ENCODE measurements around the gene MCM10. TPM values are rescaled to one million over a fixed set of nuclear protein-coding genes. Genes with fewer than 3 reads are reported as not detected.

The MCM10 gene
- total and polyA plus RNA-seq, 10 of the 15 experiments (the other 5 are each of a cell fraction or from before 2014, with no cell fraction given): 5.8 to 35.1 (median 23.7) TPM

GRCh38 chr10:13143766-13144165 lies 17.6 kb upstream of the MCM10 start:
- Histone ChIP-seq H4K20me1 (ENCODE audit: control insufficient read depth, insufficient read depth) (no peaks in the 10 kb centered on the region), H3K4me1 (ENCODE audit: control insufficient read depth, insufficient read depth, low read length) (no peaks in the 10 kb centered on the region), H3K27me3 (replicated peaks in 1 of 2; ENCODE audit: control insufficient read depth in 2 of 2, insufficient read depth in 2 of 2, low read length in 1 of 2) (no peaks in the 10 kb centered on the region), H3K36me3 (ENCODE audit: control insufficient read depth in 2 of 2, insufficient read depth in 2 of 2, low read length in 1 of 2) (no peaks in the 10 kb centered on the region), H3K79me2 (ENCODE audit: control insufficient read depth, insufficient read depth, low read length) (no peaks in the 10 kb centered on the region), H3K4me2 (ENCODE audit: control insufficient read depth, insufficient read depth) (no peak overlapping the region), H3K9me3 (replicated peaks; ENCODE audit: control insufficient read depth, insufficient read depth, low read length) (no peaks in the 10 kb centered on the region), H2AFZ (ENCODE audit: control insufficient read depth, low read depth, low read length) (no peak overlapping the region), H3K4me3 (no peak overlapping the region), H3K27ac (ENCODE audit: control insufficient read depth, insufficient read depth) (no peak overlapping the region), H3K9ac (ENCODE audit: control insufficient read depth, insufficient read depth, low read length) (no peak overlapping the region)
- WGBS (ENCODE audit: insufficient coverage, insufficient replicate concordance, low lambda C conversion rate, missing lambda C conversion rate): 100% methylated on average over 1 of the region's 1 CpG
- ATAC-seq: no peak
- TF ChIP-seq MEF2A (IDR thresholded peaks at IDR 0.05; ENCODE audit: insufficient read depth, low read depth, low read length) (no peak), TAF1 (IDR thresholded peaks at IDR 0.05; ENCODE audit: borderline replicate concordance, low read depth, low read length) (no peak), NFIC (IDR thresholded peaks at IDR 0.05; ENCODE audit: low read depth, low read length) (no peak), DPF2 (IDR thresholded peaks at IDR 0.05) (no peak), RAD21 (IDR thresholded peaks at IDR 0.05; ENCODE audit: insufficient read depth, low read depth, low read length) (no peak), POU2F2 (IDR thresholded peaks at IDR 0.05; ENCODE audit: borderline replicate concordance, low read depth, low read length) (no peak), WRNIP1 (IDR thresholded peaks at IDR 0.05; ENCODE audit: borderline replicate concordance, low read depth, low read length) (no peak), TBL1XR1 (IDR thresholded peaks at IDR 0.05; ENCODE audit: low read depth, low read length) (no peak), SKIL (IDR thresholded peaks at IDR 0.05; ENCODE audit: low read depth, poor library complexity, severe bottlenecking) (no peak), ZBTB40 (IDR thresholded peaks at IDR 0.05; ENCODE audit: borderline replicate concordance) (no peak), KLF5 (IDR thresholded peaks at IDR 0.05; ENCODE audit: partially characterized antibody) (no peak), NR2C1 (IDR thresholded peaks at IDR 0.05) (no peak)
- TF ChIP-seq, protein P1, sequence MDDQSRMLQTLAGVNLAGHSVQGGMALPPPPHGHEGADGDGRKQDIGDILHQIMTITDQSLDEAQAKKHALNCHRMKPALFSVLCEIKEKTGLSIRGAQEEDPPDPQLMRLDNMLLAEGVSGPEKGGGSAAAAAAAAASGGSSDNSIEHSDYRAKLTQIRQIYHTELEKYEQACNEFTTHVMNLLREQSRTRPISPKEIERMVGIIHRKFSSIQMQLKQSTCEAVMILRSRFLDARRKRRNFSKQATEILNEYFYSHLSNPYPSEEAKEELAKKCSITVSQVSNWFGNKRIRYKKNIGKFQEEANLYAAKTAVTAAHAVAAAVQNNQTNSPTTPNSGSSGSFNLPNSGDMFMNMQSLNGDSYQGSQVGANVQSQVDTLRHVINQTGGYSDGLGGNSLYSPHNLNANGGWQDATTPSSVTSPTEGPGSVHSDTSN (IDR thresholded peaks at IDR 0.05; ENCODE audit: insufficient replicate concordance, low read depth, low read length): no peak
- ChIA-PET RAD21 (ENCODE audit: unreplicated experiment) (no interaction called here), POLR2A (interaction anchor here (0.7 kb wide), 2 partner anchors 17 to 1143 kb away, joined by 3 to 5 read pairs; no protein-coding TSS in a partner anchor), SMC1A (ENCODE audit: uncharacterized antibody, unreplicated experiment) (interaction anchor here (0.8 kb wide), 1 partner anchor 467 kb away, joined by 3 read pairs; no protein-coding TSS in a partner anchor), CTCF (interaction anchor here (0.7 to 1.8 kb wide), 2 partner anchors 18 to 326 kb away, joined by 3 to 6 read pairs; partner anchors contain the start of gene MCM10)
- intact Hi-C loops (cut with micrococcal nuclease; ENCODE audit: unreplicated experiment): no loop called here
- in situ Hi-C loops (cut with MboI): no loop called here
- no TSS peak for BruUV-seq (replicated peaks)
- FAIRE-seq: no peak
- DNase-seq (ENCODE audit: low read depth, low spot score): no peak

All from GM12878 (cell line).